GM19324 (cell line): ENCODE measurements around the gene LYPD6B.
"Not testable (repeated sequence)": the region's sequence is repeated elsewhere in the genome, so short reads cannot be mapped to it uniquely, and the experiment has no call there.

ENCODE experiments used
- ATAC-seq: cut with Tn5 transposase; IDR thresholded peaks from one replicate; pipeline ENCODE4 v1.9.1; 2021; ENCODE audit warnings: mild to moderate bottlenecking, moderate library complexity; ENCODE audit not compliant: unreplicated experiment, low FRiP score

Gene LYPD6B

GRCh38 chr2:149246186-149246585, 207.7 kb downstream of the LYPD6B start:
- no peak for ATAC-seq

GRCh38 chr2:149251436-149251835, 212.9 kb downstream of the LYPD6B start:
- not testable (repeated sequence) for ATAC-seq

DNA sequence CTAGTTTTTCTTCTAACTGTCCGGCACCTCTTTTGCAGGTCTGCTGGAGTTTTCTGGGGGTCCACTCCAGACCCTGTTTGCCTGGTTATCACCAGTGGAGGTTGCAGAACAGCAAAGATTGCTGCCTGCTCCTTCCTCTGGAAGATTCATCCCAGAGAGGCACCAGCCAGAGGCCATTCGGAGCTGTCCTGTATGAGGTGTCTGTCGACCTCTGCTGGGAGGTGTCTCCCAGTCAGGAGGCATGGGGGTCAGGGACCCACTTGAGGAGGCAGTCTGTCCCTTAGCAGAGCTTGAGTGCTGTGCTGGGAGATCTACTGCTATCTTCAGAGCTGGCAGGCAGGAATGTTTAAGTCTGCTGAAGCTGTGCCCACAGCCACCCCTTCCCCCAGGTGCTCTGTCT, 218.4 kb downstream of the LYPD6B start:
- not testable (repeated sequence) for ATAC-seq

GRCh38 chr2:149258531-149258930, 220.0 kb downstream of the LYPD6B start:
- ATAC-seq: no peak

DNA sequence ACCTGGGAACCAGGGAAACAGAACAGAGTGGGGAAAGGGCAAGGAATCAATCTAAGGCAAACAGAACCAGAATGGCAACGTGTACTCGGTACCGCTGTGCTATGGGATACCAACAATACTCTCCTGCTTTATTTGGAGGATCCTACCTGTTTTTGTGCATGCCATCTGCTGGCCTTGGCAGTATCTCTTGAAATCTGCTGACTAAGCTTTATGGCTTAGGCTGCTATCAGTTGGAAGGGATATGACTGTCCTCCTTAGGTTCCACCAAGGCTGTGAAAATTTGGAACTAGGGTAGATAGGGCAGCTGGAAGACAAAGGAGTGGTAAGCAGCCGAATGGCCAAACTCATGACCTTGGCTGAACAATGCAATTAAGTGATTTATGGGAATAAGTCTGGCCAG, 220.6 kb downstream of the LYPD6B start:
- no peak for ATAC-seq

GRCh38 chr2:149261692-149262091, 223.2 kb downstream of the LYPD6B start:
- ATAC-seq: no peak
